CD4-positive, alpha-beta T cell (primary cell): ENCODE measurements around the gene TTC28. TPM values are rescaled to one million over a fixed set of nuclear protein-coding genes. Genes with fewer than 3 reads are reported as not detected.

Experiments
- ATAC-seq: fragments of 200-7000 bp; cut with Tn5 transposase; one replicate; pipeline ENCODE4 v1.10.0; 2022; ENCODE audit warnings: mild to moderate bottlenecking; ENCODE audit not compliant: poor library complexity
- CTCF ChIA-PET: fragments of 350-600 bp; sonication (Branson Sonifier 250); formaldehyde crosslinking; loops from one replicate; lab custom pipeline; 2021; ENCODE audit warnings: antibody characterized with exemption, inconsistent platforms; lab: Charles Lee
- POLR2A ChIA-PET: fragments of 350-600 bp; sonication (Branson Sonifier 250); formaldehyde crosslinking; loops from one replicate; lab custom pipeline; 2021; ENCODE audit warnings: antibody characterized with exemption, inconsistent platforms; lab: Charles Lee
- DNase-seq, 14 experiments: peaks; one replicate each; pipeline ENCODE4 v3.0.0-alpha.2; 2013 to 2020; ENCODE audit warnings: mixed read lengths in 2 of 14
- H3K27ac ChIP-seq, 2 donors: one replicate each; pipeline versions ENCODE4 v1.5.1 to v1.7.0; 2013; ENCODE audit warnings: low read length in 2 of 2, low read depth in 1 of 2, mild to moderate bottlenecking in 1 of 2
- H3K27me3 ChIP-seq, 2 experiments: 1 replicate in 1 of 2; 2 replicates in 1 of 2; pipeline versions ENCODE4 v1.6.1 to v1.7.0; 2013; ENCODE audit warnings: low read length in 2 of 2, control low read depth in 1 of 2, mild to moderate bottlenecking in 1 of 2, moderate library complexity in 1 of 2; ENCODE audit not compliant: insufficient read depth in 2 of 2, control insufficient read depth in 1 of 2
- H3K36me3 ChIP-seq: one replicate; pipeline ENCODE4 v1.6.1; 2013; ENCODE audit warnings: low read length, control low read depth; ENCODE audit not compliant: insufficient read depth
- H3K4me1 ChIP-seq: one replicate; pipeline ENCODE4 v1.6.1; 2013; ENCODE audit warnings: low read length, control low read depth; ENCODE audit not compliant: insufficient read depth
- H3K4me3 ChIP-seq: one replicate; pipeline ENCODE4 v1.5.1; 2013; ENCODE audit warnings: mild to moderate bottlenecking, low read length, moderate library complexity
- H3K9me3 ChIP-seq, 2 experiments: 1 replicate in 1 of 2; 2 replicates in 1 of 2; pipeline versions ENCODE4 v1.6.1 to v1.7.0; 2013; ENCODE audit warnings: low read length in 2 of 2, mild to moderate bottlenecking in 2 of 2, control low read depth in 1 of 2, moderate library complexity in 1 of 2; ENCODE audit not compliant: control insufficient read depth in 1 of 2, insufficient read depth in 1 of 2
- H3K27ac Mint-ChIP-seq: one replicate; pipeline ENCODE4 v1.8.0; 2020; ENCODE audit warnings: mixed read lengths
- H3K27me3 Mint-ChIP-seq: one replicate; pipeline ENCODE4 v1.8.0; 2021; ENCODE audit warnings: mixed read lengths
- H3K36me3 Mint-ChIP-seq: one replicate; pipeline ENCODE4 v1.8.0; 2021; ENCODE audit warnings: low read depth, mixed read lengths
- H3K4me1 Mint-ChIP-seq: one replicate; pipeline ENCODE4 v1.8.0; 2021; ENCODE audit warnings: low read depth, mixed read lengths
- H3K4me3 Mint-ChIP-seq: one replicate; pipeline ENCODE4 v1.8.0; 2020; ENCODE audit warnings: mild to moderate bottlenecking, mixed read lengths
- H3K9me3 Mint-ChIP-seq: one replicate; pipeline ENCODE4 v1.8.0; 2020; ENCODE audit warnings: mixed read lengths
- CTCF ChIP-seq: fragments of 200-600 bp; IDR thresholded peaks from one replicate; pipeline ENCODE4 v1.8.0; 2022; ENCODE audit warnings: antibody characterized with exemption, mild to moderate bottlenecking
- intact Hi-C, 2 experiments: fragments of 100-400 bp; cut with DNase I in 1 of 2; cut with micrococcal nuclease in 1 of 2; formaldehyde crosslinking; loops; one replicate each; pipeline versions ENCODE4 v1.15.1 to v1.9.0; 2023 to 2025; cut with DNase I, micrococcal nuclease
- total RNA-seq, 174 experiments: library from RNA in 2 of 174; stranded (reverse) in 2 of 174; gene quantifications; one replicate each; pipeline ENCODE4 v1.2.3 and lab custom pipeline; 2021 to 2026

Gene TTC28
- total RNA-seq, 2 experiments from 2014 or later = 4.6 to 5.7 TPM

- no peak overlapping the region for H3K4me3 Mint-ChIP-seq
- no peak for DNase-seq
- POLR2A ChIA-PET = no interaction called here
Observed at GRCh38 chr22:27984001-27984695, 695.5 kb downstream of the TTC28 start.

GRCh38 chr22:27983361-27983791 lies 696.3 kb downstream of the TTC28 start:
- Histone ChIP-seq H3K9me3 (no peaks in the 10 kb centered on the region), H3K4me1 (peaks cover 2% of the 10 kb centered on the region), H3K4me3 (no peak overlapping the region), H3K27me3 (no peaks in the 10 kb centered on the region), H3K36me3 (no peaks in the 10 kb centered on the region), H3K27ac (no peak overlapping the region)
- CTCF ChIA-PET = no interaction called here
- H3K36me3 Mint-ChIP-seq = peaks cover 23% of the 10 kb centered on the region
- H3K4me3 Mint-ChIP-seq = no peak overlapping the region
- no peak for ATAC-seq
- no peaks in the 10 kb centered on the region for H3K4me1 Mint-ChIP-seq
- intact Hi-C loops = no loop called here
- no peak for TF ChIP-seq CTCF
- H3K27ac Mint-ChIP-seq = no peak overlapping the region
- no peaks in the 10 kb centered on the region for H3K27me3 Mint-ChIP-seq
- H3K9me3 Mint-ChIP-seq = no peaks in the 10 kb centered on the region
- DNase-seq = no peak
- POLR2A ChIA-PET = no interaction called here

More at GRCh38 chr22:27984001-27984695, 695.5 kb downstream of the TTC28 start:
- H3K9me3 ChIP-seq = no peaks in the 10 kb centered on the region
- no peak overlapping the region for H3K27ac ChIP-seq
- Mint-ChIP-seq H3K9me3 (no peaks in the 10 kb centered on the region), H3K27ac (no peak overlapping the region), H3K4me1 (no peaks in the 10 kb centered on the region), H3K27me3 (no peaks in the 10 kb centered on the region), H3K36me3 (peaks cover 23% of the 10 kb centered on the region)
- no peak for TF ChIP-seq CTCF
- no peak for ATAC-seq
- no peaks in the 10 kb centered on the region for H3K36me3 ChIP-seq
- CTCF ChIA-PET = no interaction called here
- intact Hi-C loops = no loop called here
- H3K4me3 ChIP-seq = no peak overlapping the region
- no peaks in the 10 kb centered on the region for H3K27me3 ChIP-seq
- H3K4me1 ChIP-seq = peaks cover 2% of the 10 kb centered on the region

- Mint-ChIP-seq H3K9me3 (no peaks in the 10 kb centered on the region), H3K27ac (no peak overlapping the region), H3K27me3 (no peaks in the 10 kb centered on the region), H3K4me1 (no peaks in the 10 kb centered on the region), H3K4me3 (no peak overlapping the region), H3K36me3 (peaks cover 23% of the 10 kb centered on the region)
- CTCF ChIA-PET = no interaction called here
- Histone ChIP-seq H3K27ac (no peak overlapping the region), H3K4me3 (no peak overlapping the region), H3K4me1 (peaks cover 2% of the 10 kb centered on the region), H3K36me3 (no peaks in the 10 kb centered on the region), H3K27me3 (no peaks in the 10 kb centered on the region), H3K9me3 (no peaks in the 10 kb centered on the region)
- DNase-seq (no peak), ATAC-seq (no peak)
- no peak for TF ChIP-seq CTCF
- POLR2A ChIA-PET = no interaction called here
- intact Hi-C loops = no loop called here
Observed at GRCh38 chr22:27982630-27983180, 696.9 kb downstream of the TTC28 start.
